ENCODE results near the gene CYTH3.

The CYTH3 gene

GRCh38 chr7:6182993-6183392, 89.4 kb downstream of the CYTH3 start:
- no peak for DNase-seq (ENCODE audit: low read depth)
- no peak overlapping the region for H3K4me3 ChIP-seq (ENCODE audit: low read depth, low read length)
- no peak for TF ChIP-seq CTCF (IDR thresholded peaks at IDR 0.05; ENCODE audit: control insufficient read depth, extremely low read depth, insufficient read depth)

GRCh38 chr7:6181136-6181535, 91.3 kb downstream of the CYTH3 start:
- DNase-seq (ENCODE audit: low read depth): no peak
- TF ChIP-seq CTCF (IDR thresholded peaks at IDR 0.05; ENCODE audit: control insufficient read depth, extremely low read depth, insufficient read depth): no peak

GRCh38 chr7:6180344-6180725, 92.1 kb downstream of the CYTH3 start:
- no peak overlapping the region for H3K4me3 ChIP-seq (ENCODE audit: low read depth, low read length)
- DNase-seq (ENCODE audit: low read depth): no peak
- no peak for TF ChIP-seq CTCF (IDR thresholded peaks at IDR 0.05; ENCODE audit: control insufficient read depth, extremely low read depth, insufficient read depth)

More at GRCh38 chr7:6181136-6181535, 91.3 kb downstream of the CYTH3 start:
- H3K4me3 ChIP-seq (ENCODE audit: low read depth, low read length): no peak overlapping the region

GRCh38 chr7:6179620-6180343, 92.6 kb downstream of the CYTH3 start:
- TF ChIP-seq CTCF (IDR thresholded peaks at IDR 0.05; ENCODE audit: control insufficient read depth, extremely low read depth, insufficient read depth): no peak
- H3K4me3 ChIP-seq (ENCODE audit: low read depth, low read length): no peak overlapping the region
- DNase-seq (ENCODE audit: low read depth): no peak

GRCh38 chr7:6178298-6179029, 94.0 kb downstream of the CYTH3 start:
- no peak for TF ChIP-seq CTCF (IDR thresholded peaks at IDR 0.05; ENCODE audit: control insufficient read depth, extremely low read depth, insufficient read depth)
- DNase-seq (ENCODE audit: low read depth): no peak
- H3K4me3 ChIP-seq (ENCODE audit: low read depth, low read length): no peak overlapping the region

GRCh38 chr7:6175645-6176044, 96.8 kb downstream of the CYTH3 start:
- DNase-seq (ENCODE audit: low read depth): no peak
- H3K4me3 ChIP-seq (ENCODE audit: low read depth, low read length): no peak overlapping the region
- no peak for TF ChIP-seq CTCF (IDR thresholded peaks at IDR 0.05; ENCODE audit: control insufficient read depth, extremely low read depth, insufficient read depth)

All from LNCaP clone FGC (cell line).